Neural crest cell (in vitro differentiated cells): Measurements from ENCODE around the gene CDC14A. TPM values are rescaled to one million over a fixed set of nuclear protein-coding genes. Genes with fewer than 3 reads are reported as not detected.
A peak's percentile ranks its signal among the peaks of the same experiment; 100 is the strongest.
"Not testable (repeated sequence)": the region's sequence is repeated elsewhere in the genome, so short reads cannot be mapped to it uniquely, and the experiment has no call there.

Experiments used
- DNase-seq: peaks from one replicate; pipeline ENCODE4 v3.0.0; 2021; ENCODE audit warnings: low read depth, mixed read lengths, low spot score
- H3K27ac Mint-ChIP-seq: one replicate; pipeline ENCODE4 v1.8.0; 2021; ENCODE audit warnings: mild to moderate bottlenecking, mixed read lengths; ENCODE audit not compliant: unreplicated experiment
- H3K27me3 Mint-ChIP-seq: 2 replicates; pipeline ENCODE4 v1.8.0; 2021; ENCODE audit warnings: low read depth, mild to moderate bottlenecking, mixed read lengths
- H3K36me3 Mint-ChIP-seq: 2 replicates; pipeline ENCODE4 v1.8.0; 2021; ENCODE audit warnings: low read depth, mild to moderate bottlenecking, mixed read lengths
- H3K4me1 Mint-ChIP-seq: 2 replicates; pipeline ENCODE4 v1.8.0; 2021; ENCODE audit warnings: mixed read lengths
- H3K4me3 Mint-ChIP-seq: one replicate; pipeline ENCODE4 v1.8.0; 2021; ENCODE audit warnings: mild to moderate bottlenecking, mixed read lengths
- H3K9me3 Mint-ChIP-seq: 2 replicates; pipeline ENCODE4 v1.8.0; 2021; ENCODE audit warnings: mixed read lengths
- CTCF ChIP-seq: fragments of 200-600 bp; sonication (generic); conservative IDR thresholded peaks from 2 replicates; pipeline ENCODE4 v1.5.0; 2021; ENCODE audit warnings: antibody characterized with exemption, mild to moderate bottlenecking
- total RNA-seq: library from RNA; stranded (reverse); gene quantifications from 2 replicates; pipeline ENCODE4 v1.2.1, GENCODE V29; 2021

The CDC14A gene
- total RNA-seq, 1 donor from 2014 or later = 15.7 TPM

- Mint-ChIP-seq H3K36me3 (peaks cover 6% of the 10 kb centered on the region), H3K4me3 (no peak overlapping the region), H3K9me3 (no peaks in the 10 kb centered on the region), H3K4me1 (peaks cover 17% of the 10 kb centered on the region), H3K27me3 (no peaks in the 10 kb centered on the region), H3K27ac (no peak overlapping the region)
- TF ChIP-seq CTCF = no peak
- DNase-seq = no peak
These were observed 46.3 kb downstream of the CDC14A start for GRCh38 chr1:100398648-100399047.

GRCh38 chr1:100400404-100400803, 48.1 kb downstream of the CDC14A start:
- Mint-ChIP-seq H3K9me3 (no peaks in the 10 kb centered on the region), H3K36me3 (peaks cover 9% of the 10 kb centered on the region), H3K27me3 (no peaks in the 10 kb centered on the region), H3K4me3 (peak overlapping the region; percentile 1), H3K27ac (peak overlapping the region; percentile 21), H3K4me1 (peaks cover 17% of the 10 kb centered on the region)
- no peak for TF ChIP-seq CTCF
- DNase-seq = peak; percentile 6

GRCh38 chr1:100404821-100405220, 52.5 kb downstream of the CDC14A start:
- TF ChIP-seq CTCF = no peak
- DNase-seq = no peak
- peaks cover 19% of the 10 kb centered on the region for H3K4me1 Mint-ChIP-seq
- no peak overlapping the region for H3K4me3 Mint-ChIP-seq
- H3K27me3 Mint-ChIP-seq = no peaks in the 10 kb centered on the region
- H3K27ac Mint-ChIP-seq = no peak overlapping the region
- H3K9me3 Mint-ChIP-seq = peaks cover 3% of the 10 kb centered on the region
- peaks cover 28% of the 10 kb centered on the region for H3K36me3 Mint-ChIP-seq

GRCh38 chr1:100405902-100406301, 53.6 kb downstream of the CDC14A start:
- H3K27ac Mint-ChIP-seq, H3K27me3 Mint-ChIP-seq, H3K4me1 Mint-ChIP-seq, H3K9me3 Mint-ChIP-seq, DNase-seq, H3K4me3 Mint-ChIP-seq: not testable (repeated sequence)
- peaks cover 28% of the 10 kb centered on the region for H3K36me3 Mint-ChIP-seq

- peak overlapping the region; percentile 84 for H3K27ac Mint-ChIP-seq
- peaks cover 15% of the 10 kb centered on the region for H3K4me1 Mint-ChIP-seq
- not testable (repeated sequence) for H3K27me3 Mint-ChIP-seq, H3K9me3 Mint-ChIP-seq, H3K4me3 Mint-ChIP-seq, DNase-seq
- H3K36me3 Mint-ChIP-seq = peaks cover 28% of the 10 kb centered on the region
These were observed 55.1 kb downstream of the CDC14A start for GRCh38 chr1:100407390-100407789.

- Mint-ChIP-seq H3K4me1 (peaks cover 23% of the 10 kb centered on the region), H3K36me3 (peaks cover 17% of the 10 kb centered on the region), H3K27me3 (no peaks in the 10 kb centered on the region), H3K27ac (no peak overlapping the region), H3K4me3 (no peak overlapping the region), H3K9me3 (peaks cover 3% of the 10 kb centered on the region)
- no peak for DNase-seq
- no peak for TF ChIP-seq CTCF
These were observed 58.7 kb downstream of the CDC14A start for GRCh38 chr1:100411019-100411418.

- Mint-ChIP-seq H3K9me3 (peaks cover 3% of the 10 kb centered on the region), H3K27ac (no peak overlapping the region), H3K27me3 (no peaks in the 10 kb centered on the region), H3K36me3 (peaks cover 17% of the 10 kb centered on the region), H3K4me3 (no peak overlapping the region), H3K4me1 (peaks cover 23% of the 10 kb centered on the region)
- DNase-seq = no peak
- no peak for TF ChIP-seq CTCF
These were observed 59.3 kb downstream of the CDC14A start for GRCh38 chr1:100411574-100411973.
